DMS53 treated with DMSO at 0.1 percent for 48 hours (cell line): Measurements from ENCODE around the gene GSN.

Source experiments
- DNase-seq: peaks from one replicate; lab custom pipeline; 2025; ENCODE audit not compliant: unreplicated experiment; lab: John Stamatoyannopoulos, UW

The GSN gene

GRCh38 chr9:121301881-121302286 is 33.9 kb downstream of the GSN start:
- DNase-seq, result no peak

- no peak for DNase-seq
These were observed 34.4 kb downstream of the GSN start for GRCh38 chr9:121302341-121302740.

GRCh38 chr9:121302786-121303185 is 34.8 kb downstream of the GSN start:
- no peak for DNase-seq

- DNase-seq, result no peak
These were observed 35.8 kb downstream of the GSN start for GRCh38 chr9:121303456-121304451.

- DNase-seq, result no peak
These were observed 36.7 kb downstream of the GSN start for GRCh38 chr9:121304707-121305106.

- DNase-seq, result no peak
These were observed 37.5 kb downstream of the GSN start for GRCh38 chr9:121305269-121305994.

GRCh38 chr9:121307976-121308375 is 40.0 kb downstream of the GSN start:
- no peak for DNase-seq

- DNase-seq, result no peak
These were observed 40.8 kb downstream of the GSN start for GRCh38 chr9:121308765-121309164.

GRCh38 chr9:121309171-121309570 is 41.2 kb downstream of the GSN start:
- DNase-seq, result no peak

- no peak for DNase-seq
These were observed 42.0 kb downstream of the GSN start for GRCh38 chr9:121309833-121310425.

GRCh38 chr9:121310571-121310970 is 42.6 kb downstream of the GSN start:
- no peak for DNase-seq

GRCh38 chr9:121312169-121312568 is 44.2 kb downstream of the GSN start:
- no peak for DNase-seq

- DNase-seq, result no peak
These were observed 45.6 kb downstream of the GSN start for GRCh38 chr9:121313458-121314152.

GRCh38 chr9:121316378-121316777 is 48.4 kb downstream of the GSN start:
- DNase-seq, result no peak

GRCh38 chr9:121316852-121317373 is 49.0 kb downstream of the GSN start:
- no peak for DNase-seq

GRCh38 chr9:121317737-121318630 is 50.0 kb downstream of the GSN start:
- DNase-seq, result no peak

GRCh38 chr9:121318631-121319382 is 50.8 kb downstream of the GSN start:
- DNase-seq, result no peak

- no peak for DNase-seq
These were observed 51.4 kb downstream of the GSN start for GRCh38 chr9:121319383-121319780.

- no peak for DNase-seq
These were observed 53.1 kb downstream of the GSN start for GRCh38 chr9:121321016-121321503.
